ENCODE results near the gene ITFG1.

GRCh38 chr16:47278306-47278970 lies 182.4 kb downstream of the ITFG1 start:
- TF ChIP-seq CTCF (conservative IDR thresholded peaks at IDR 0.05) (no peak), ZFX (IDR thresholded peaks at IDR 0.05) (no peak)

Measured in C4-2B (cell line).